ENCODE results near the gene YBEY. TPM values are rescaled to one million over a fixed set of nuclear protein-coding genes. Genes with fewer than 3 reads are reported as not detected.

The YBEY gene
- total and polyA plus RNA-seq, 7 donors: 9.0 to 36.6 (median 15.1) TPM

DNA sequence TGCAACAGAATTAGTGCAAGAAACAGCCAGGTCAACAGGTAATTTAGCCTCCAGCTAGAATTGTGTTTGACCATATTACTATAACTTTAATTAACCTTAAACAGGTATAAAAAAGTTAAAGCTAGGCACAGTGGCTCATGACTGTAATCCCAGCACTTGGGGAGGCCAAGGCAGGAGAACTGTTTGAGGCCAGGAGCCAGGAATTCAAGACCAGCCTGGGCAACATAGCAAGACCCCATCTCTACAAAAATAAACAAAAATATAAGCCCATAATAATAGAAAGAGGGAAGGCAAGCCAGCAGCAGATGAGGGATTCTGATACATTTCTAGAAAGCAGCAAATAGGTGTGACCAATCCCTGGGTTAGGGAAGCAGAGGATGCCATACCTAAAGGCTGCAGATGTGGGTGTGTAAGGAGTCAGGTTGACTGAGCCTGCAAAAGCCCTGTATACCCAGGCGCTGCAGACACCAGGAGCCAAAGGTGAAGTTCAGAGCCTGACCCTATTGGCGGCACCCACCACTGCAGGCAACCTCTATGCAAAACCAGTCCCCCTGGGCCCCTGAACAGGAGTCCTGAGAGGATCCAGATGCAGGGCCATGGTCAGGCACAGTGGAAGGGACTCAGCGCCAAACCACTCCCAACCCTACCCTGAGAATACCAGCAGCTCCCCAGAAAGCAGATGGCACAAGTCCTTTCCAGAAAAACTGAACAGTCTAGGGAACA is 38.3 kb upstream of the YBEY start:
- TF ChIP-seq CTCF (IDR thresholded peaks at IDR 0.05) (no peak), EP300 (IDR thresholded peaks at IDR 0.05) (no peak), POLR2AphosphoS5 (IDR thresholded peaks at IDR 0.05) (no peak), POLR2A (IDR thresholded peaks at IDR 0.05) (no peak)
- no peaks in the 10 kb centered on the region for H3K27me3 ChIP-seq
- 90 to 96% methylated on average over 3 of the region's 3 CpGs for WGBS, 2 donors
- no peak overlapping the region for H3K27ac ChIP-seq
- DNase-seq: no peak
- H3K9me3 ChIP-seq: no peaks in the 10 kb centered on the region
- H3K36me3 ChIP-seq: peaks cover 42 to 97% (median 70%) of the 10 kb centered on the region in 4 donors
- no peaks in the 10 kb centered on the region for H3K4me1 ChIP-seq
- H3K4me3 ChIP-seq: no peak overlapping the region
- intact Hi-C loops (cut with DNase I): no loop called here

DNA sequence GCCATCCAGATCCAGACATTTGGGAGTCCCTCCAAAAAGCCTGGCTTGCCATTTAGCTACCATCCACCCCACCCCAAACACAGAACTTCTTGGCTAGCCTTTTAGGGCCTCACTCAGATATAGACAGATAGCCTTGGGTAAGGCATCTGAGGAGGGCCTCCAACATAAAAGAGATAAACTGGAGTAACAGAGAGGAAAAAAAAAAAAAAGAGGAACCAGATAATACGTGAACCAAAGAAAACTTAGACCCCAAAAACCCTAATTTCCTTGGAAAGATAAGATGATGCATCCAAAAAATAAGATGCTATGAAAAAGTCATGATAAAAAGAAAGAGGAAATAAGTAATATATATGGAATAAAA is 37.7 kb upstream of the YBEY start:
- DNase-seq: no peak
- no peak overlapping the region for H3K4me3 ChIP-seq
- 89 to 92% methylated on average over 1 of the region's 1 CpG for WGBS, 2 donors
- no peaks in the 10 kb centered on the region for H3K27me3 ChIP-seq
- intact Hi-C loops (cut with DNase I): no loop called here
- TF ChIP-seq CTCF (IDR thresholded peaks at IDR 0.05) (no peak), EP300 (IDR thresholded peaks at IDR 0.05) (no peak)
- peaks cover 42 to 97% (median 67%) of the 10 kb centered on the region in 4 donors for H3K36me3 ChIP-seq
- H3K27ac ChIP-seq: no peak overlapping the region
- no peaks in the 10 kb centered on the region for H3K9me3 ChIP-seq
- H3K4me1 ChIP-seq: no peaks in the 10 kb centered on the region

DNA sequence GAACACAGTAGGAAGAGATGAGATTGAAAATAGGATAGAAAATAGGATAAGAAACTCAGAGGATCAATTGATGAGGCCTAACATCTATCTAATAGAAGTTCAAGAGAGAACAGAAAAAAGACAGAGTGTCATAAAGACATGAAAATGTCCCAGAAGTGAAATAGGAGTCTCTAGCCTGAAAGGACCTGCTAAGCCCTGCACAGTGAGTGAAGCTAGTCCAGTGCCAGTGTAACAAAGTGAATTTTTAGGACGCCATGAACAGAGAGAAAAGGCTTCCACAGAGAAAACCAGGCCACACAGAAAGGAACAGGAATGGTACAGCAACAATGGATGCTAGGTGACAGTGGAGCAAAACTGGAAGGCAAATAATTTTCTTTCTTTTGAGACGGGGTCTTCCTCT is 37.3 kb upstream of the YBEY start:
- no peak for DNase-seq
- intact Hi-C loops (cut with DNase I): no loop called here
- WGBS, 2 donors: 90 to 93% methylated on average over 2 of the region's 2 CpGs
- H3K27me3 ChIP-seq: no peaks in the 10 kb centered on the region
- no peak for TF ChIP-seq CTCF (IDR thresholded peaks at IDR 0.05)
- no peak for TF ChIP-seq POLR2A (IDR thresholded peaks at IDR 0.05)
- no peak for TF ChIP-seq POLR2AphosphoS5 (IDR thresholded peaks at IDR 0.05)
- no peak for TF ChIP-seq EP300 (IDR thresholded peaks at IDR 0.05)
- no peaks in the 10 kb centered on the region for H3K9me3 ChIP-seq
- no peak overlapping the region for H3K4me3 ChIP-seq
- H3K4me1 ChIP-seq: no peaks in the 10 kb centered on the region
- peaks cover 42 to 97% (median 67%) of the 10 kb centered on the region in 4 donors for H3K36me3 ChIP-seq
- H3K27ac ChIP-seq: no peak overlapping the region

DNA sequence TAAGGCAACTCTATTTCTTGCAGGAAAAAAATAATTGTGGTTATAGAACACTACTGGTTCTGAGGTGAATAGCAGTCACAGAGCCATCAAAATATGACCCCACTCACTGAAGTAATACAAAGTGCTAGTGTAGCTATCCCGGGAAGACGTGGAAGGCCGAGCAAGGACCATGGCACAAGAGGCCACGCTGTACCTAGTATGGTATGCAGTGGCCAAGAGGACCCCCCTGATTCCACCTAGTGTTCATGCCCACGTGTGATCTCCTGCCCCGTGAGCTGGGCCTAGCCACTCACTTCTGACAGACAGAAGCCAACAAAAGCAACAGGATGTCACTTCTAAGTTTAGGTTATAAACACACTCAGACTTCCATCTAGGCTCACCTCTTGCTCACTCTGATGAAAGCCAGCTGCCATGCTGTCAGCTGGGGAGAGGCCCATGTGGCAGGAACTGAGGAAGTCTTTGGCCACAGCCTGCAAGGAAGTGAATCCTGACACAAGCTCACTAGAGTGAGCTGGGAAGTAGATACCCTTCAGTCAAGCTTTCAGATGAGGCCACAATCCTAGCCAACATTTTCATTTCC is 35.9 kb upstream of the YBEY start:
- no peak for TF ChIP-seq POLR2AphosphoS5 (IDR thresholded peaks at IDR 0.05)
- TF ChIP-seq POLR2A (IDR thresholded peaks at IDR 0.05): no peak
- no peak for TF ChIP-seq EP300 (IDR thresholded peaks at IDR 0.05)
- TF ChIP-seq CTCF (IDR thresholded peaks at IDR 0.05): no peak
- no peak for DNase-seq
- H3K4me3 ChIP-seq: no peak overlapping the region
- peaks cover 40 to 97% (median 67%) of the 10 kb centered on the region in 4 donors for H3K36me3 ChIP-seq
- WGBS, 2 donors: 85 to 96% methylated on average over 6 of the region's 6 CpGs
- no peak overlapping the region for H3K27ac ChIP-seq
- H3K27me3 ChIP-seq: no peaks in the 10 kb centered on the region
- intact Hi-C loops (cut with DNase I): no loop called here
- H3K4me1 ChIP-seq: no peaks in the 10 kb centered on the region
- no peaks in the 10 kb centered on the region for H3K9me3 ChIP-seq

Measured in sigmoid colon (tissue), 7 donors.